ENCODE results near the gene HAUS3. TPM values are rescaled to one million over a fixed set of nuclear protein-coding genes. Genes with fewer than 3 reads are reported as not detected.
"Not testable (repeated sequence)": the region's sequence is repeated elsewhere in the genome, so short reads cannot be mapped to it uniquely, and the experiment has no call there.

HAUS3 gene
- total RNA-seq, 1 experiment from 2014 or later = 9.4 TPM

DNA sequence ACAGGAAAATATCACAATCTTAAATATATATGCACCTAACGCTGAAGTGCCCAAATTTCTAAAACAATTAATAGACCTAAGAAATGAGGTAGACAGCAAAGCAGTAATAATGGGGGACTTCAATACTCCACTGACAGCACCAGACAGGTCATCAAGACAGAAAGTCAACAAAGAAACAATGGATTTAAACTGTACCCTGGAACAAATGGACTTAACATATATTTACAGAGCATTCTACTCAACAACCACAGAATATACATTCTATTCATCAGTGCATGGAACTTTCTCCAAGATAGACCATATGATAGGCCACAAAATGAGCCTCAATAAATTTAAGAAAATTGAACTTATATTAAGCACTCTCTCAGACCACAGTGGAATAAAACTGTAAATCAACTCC, 39.1 kb downstream of the HAUS3 start:
- in situ Hi-C loops (cut with HindIII; ENCODE audit: low pct_unique_long_range_greater_than_20kb, low sequenced_read_pairs); DNase-seq (ENCODE audit: low read depth, low spot score): not testable (repeated sequence)

DNA sequence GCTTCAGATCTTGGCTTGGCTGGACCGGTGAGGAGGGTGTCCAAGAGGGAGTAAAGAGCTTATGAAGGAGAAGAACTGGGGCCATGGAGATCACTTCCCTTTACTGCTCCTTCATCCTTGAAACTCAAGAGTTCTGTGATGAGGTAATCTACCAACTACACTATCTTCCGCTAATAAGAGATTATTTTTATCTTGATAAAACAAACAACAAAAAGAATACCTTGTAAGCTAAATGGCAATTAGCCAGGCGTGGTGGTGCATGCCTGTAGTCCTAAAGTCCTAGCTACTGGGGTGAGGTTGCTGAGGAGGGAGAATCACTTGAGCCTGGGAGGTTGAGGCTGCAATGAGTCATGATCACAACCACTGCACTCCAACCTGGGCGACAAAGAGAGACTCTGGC, 47.4 kb downstream of the HAUS3 start:
- in situ Hi-C loops (cut with HindIII; ENCODE audit: low pct_unique_long_range_greater_than_20kb, low sequenced_read_pairs) = no loop called here
- DNase-seq (ENCODE audit: low read depth, low spot score) = no peak

- DNase-seq (ENCODE audit: low read depth, low spot score) = no peak
- in situ Hi-C loops (cut with HindIII; ENCODE audit: low pct_unique_long_range_greater_than_20kb, low sequenced_read_pairs) = no loop called here
Measured at GRCh38 chr4:2193326-2193725, 48.6 kb downstream of the HAUS3 start.

DNA sequence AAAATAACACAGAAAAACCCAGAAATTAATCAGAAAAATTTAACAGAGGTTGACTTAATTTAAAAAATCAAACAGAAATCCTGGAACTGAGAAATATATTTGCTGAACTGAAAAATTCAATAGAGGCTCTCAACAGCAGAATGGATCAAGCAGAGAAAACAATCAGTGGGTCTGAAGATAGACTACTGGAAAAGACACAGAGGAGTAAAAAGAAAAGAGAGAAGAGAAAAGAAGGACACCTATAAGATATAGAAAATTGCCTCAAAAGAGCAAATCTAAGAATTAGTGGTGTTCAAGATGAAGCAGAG, 55.1 kb downstream of the HAUS3 start:
- no peak for DNase-seq (ENCODE audit: low read depth, low spot score)
- in situ Hi-C loops (cut with HindIII; ENCODE audit: low pct_unique_long_range_greater_than_20kb, low sequenced_read_pairs) = no loop called here

DNA sequence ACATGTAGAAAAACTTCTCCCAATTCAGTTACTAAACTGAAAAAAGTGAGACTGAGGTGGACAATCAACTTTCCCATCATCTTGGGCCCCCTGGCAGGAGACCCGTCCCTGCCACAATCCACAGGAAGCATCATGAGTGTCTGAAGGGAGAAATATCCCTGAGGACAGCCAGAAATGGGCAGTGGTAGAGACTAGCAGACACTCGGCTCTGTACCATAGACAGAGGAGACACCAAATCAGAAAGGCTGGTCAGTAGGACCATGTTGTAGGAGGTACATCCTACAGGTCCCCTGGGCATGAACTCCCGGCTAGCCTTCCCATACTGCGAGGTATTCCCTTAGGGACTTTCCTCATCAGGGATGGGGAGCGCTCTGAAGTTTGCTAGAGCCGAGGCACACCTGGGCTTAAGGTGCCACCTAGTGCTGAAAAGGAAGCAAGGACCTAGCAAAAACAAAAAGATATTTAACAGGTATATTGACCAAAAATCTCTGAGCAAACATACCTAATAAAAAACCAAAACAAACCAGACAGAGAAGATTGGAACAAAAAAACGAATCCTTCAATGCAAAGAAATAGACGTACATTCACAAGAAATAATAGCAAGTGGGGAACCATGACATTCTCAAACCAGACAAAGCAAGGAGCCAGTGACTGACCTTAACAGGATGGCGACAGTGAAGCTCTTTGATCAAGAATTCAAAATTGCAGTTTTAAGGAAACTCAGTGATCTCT, 55.6 kb downstream of the HAUS3 start:
- in situ Hi-C loops (cut with HindIII; ENCODE audit: low pct_unique_long_range_greater_than_20kb, low sequenced_read_pairs) = no loop called here
- peak; percentile 67 for DNase-seq (ENCODE audit: low read depth, low spot score)

GRCh38 chr4:2183394-2183793, 58.5 kb downstream of the HAUS3 start:
- in situ Hi-C loops (cut with HindIII; ENCODE audit: low pct_unique_long_range_greater_than_20kb, low sequenced_read_pairs) = no loop called here
- no peak for DNase-seq (ENCODE audit: low read depth, low spot score)

GRCh38 chr4:2182994-2183393, 58.9 kb downstream of the HAUS3 start:
- no peak for DNase-seq (ENCODE audit: low read depth, low spot score)
- in situ Hi-C loops (cut with HindIII; ENCODE audit: low pct_unique_long_range_greater_than_20kb, low sequenced_read_pairs) = no loop called here

DNA sequence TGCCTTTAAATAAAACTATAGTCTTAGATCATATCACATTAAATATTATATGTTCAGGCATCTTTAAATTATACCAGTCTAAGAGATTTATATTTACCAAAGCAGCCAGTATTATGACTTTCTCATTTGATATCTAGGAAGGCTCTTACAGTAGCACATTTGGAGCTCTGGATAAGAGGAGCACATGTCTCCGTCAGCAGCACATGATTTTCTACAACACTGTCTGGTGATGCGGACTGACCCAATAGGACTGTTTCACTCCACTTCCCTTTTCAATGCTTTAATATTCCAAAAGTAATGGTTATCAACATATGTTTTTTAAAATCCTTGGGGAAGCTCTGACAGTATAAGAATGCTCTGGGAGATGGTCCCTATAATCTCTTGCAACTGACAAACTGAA, 61.5 kb downstream of the HAUS3 start:
- in situ Hi-C loops (cut with HindIII; ENCODE audit: low pct_unique_long_range_greater_than_20kb, low sequenced_read_pairs) = no loop called here
- no peak for DNase-seq (ENCODE audit: low read depth, low spot score)

DNA sequence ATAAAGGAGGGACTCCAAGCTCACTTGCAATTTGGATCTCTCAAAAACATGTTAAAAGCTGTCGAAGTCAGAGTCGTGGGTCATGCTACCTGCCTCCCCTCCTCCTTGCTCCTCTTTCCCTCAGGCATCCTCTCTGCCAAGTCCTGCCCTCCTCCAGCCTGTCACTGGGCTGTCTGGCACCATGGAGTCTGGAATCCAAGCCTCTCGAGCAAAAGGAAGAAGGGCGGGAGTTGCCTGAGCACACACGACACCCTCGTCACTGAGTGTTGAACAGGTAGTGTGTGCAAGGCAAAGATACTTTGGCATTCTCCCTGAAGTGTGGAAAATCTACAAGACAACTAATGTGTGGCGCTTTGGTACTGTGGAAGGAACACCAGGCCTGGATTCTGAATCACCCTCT, 62.2 kb downstream of the HAUS3 start:
- in situ Hi-C loops (cut with HindIII; ENCODE audit: low pct_unique_long_range_greater_than_20kb, low sequenced_read_pairs) = no loop called here
- no peak for DNase-seq (ENCODE audit: low read depth, low spot score)

- in situ Hi-C loops (cut with HindIII; ENCODE audit: low pct_unique_long_range_greater_than_20kb, low sequenced_read_pairs) = no loop called here
Measured at GRCh38 chr4:2178986-2179385, 62.9 kb downstream of the HAUS3 start.

More at GRCh38 chr4:2178986-2179385, 62.9 kb downstream of the HAUS3 start:
- no peak for DNase-seq (ENCODE audit: low read depth, low spot score)

Small RNAs within 50 kb of the gene (small RNA-seq; reads per million reads assigned to genes)
- gene COX6B1P5 = 0 reads per million in 2 experiments

Other genes starting within 250 kb of the HAUS3 start
- gene NELFA, start 233.1 kb downstream of the HAUS3 start, total RNA-seq (2014; rRNA removed; shearing (Covaris generic)) = 14.7 and 17.0 TPM in 2 replicates
- gene NAT8L, start 182.8 kb downstream of the HAUS3 start, total RNA-seq (2014; rRNA removed; shearing (Covaris generic)) = 3.8 and 3.9 TPM in 2 replicates
- gene POLN, start within 50 bp of the HAUS3 start, total RNA-seq (2014; rRNA removed; shearing (Covaris generic)) = 0.61 and 0.85 TPM in 2 replicates
- 9.7 and 10.9 TPM in 2 replicates for gene MXD4, start 20.0 kb upstream of the HAUS3 start, total RNA-seq (2014; rRNA removed; shearing (Covaris generic))
- 2.6 and 3.1 TPM in 2 replicates for gene ZFYVE28, start 176.5 kb upstream of the HAUS3 start, total RNA-seq (2014; rRNA removed; shearing (Covaris generic))
- gene CFAP99, start 176.8 kb upstream of the HAUS3 start, total RNA-seq (2014; rRNA removed; shearing (Covaris generic)) = not detected in 2 replicates
- 45.0 and 50.1 TPM in 2 replicates for gene RNF4, start 227.0 kb upstream of the HAUS3 start, total RNA-seq (2014; rRNA removed; shearing (Covaris generic))

Measured in SK-MEL-5 (cell line).